Tibial artery (tissue), 4 donors: Measurements from ENCODE around the gene PTPN2.

Experiments used
- DNase-seq, 2 donors: peaks; one replicate each; pipeline ENCODE4 v3.0.0-alpha.2; 2019
- H3K27ac ChIP-seq, 2 donors: fragments of 200-600 bp; sonication (generic) in 1 of 2; 1 replicate in 1 of 2; 2 replicates in 1 of 2; pipeline ENCODE4 v1.5.1; 2018 to 2019; ENCODE audit warnings: mild to moderate bottlenecking in 1 of 2
- H3K27me3 ChIP-seq, 2 donors: fragments of 200-600 bp; sonication (generic) in 1 of 2; one replicate each; pipeline versions ENCODE4 v1.5.1 to v1.6.0; 2016 to 2019
- H3K36me3 ChIP-seq, 3 donors: fragments of 200-600 bp; sonication (generic) in 2 of 3; one replicate each; pipeline ENCODE4 v1.5.1; 2016 to 2019; ENCODE audit warnings: mild to moderate bottlenecking in 2 of 3
- H3K4me1 ChIP-seq, 4 donors: fragments of 200-600 bp; sonication (generic) in 2 of 4; 1 replicate in 3 of 4; 2 replicates in 1 of 4; pipeline ENCODE4 v1.5.1; 2016 to 2019
- H3K4me3 ChIP-seq, 2 donors: fragments of 200-600 bp; sonication (generic) in 1 of 2; 1 replicate in 1 of 2; 2 replicates in 1 of 2; pipeline ENCODE4 v1.5.1; 2018 to 2019; ENCODE audit warnings: mild to moderate bottlenecking in 2 of 2
- H3K9me3 ChIP-seq, 3 donors: fragments of 200-600 bp; sonication (generic) in 1 of 3; one replicate each; pipeline ENCODE4 v1.5.1; 2016 to 2019
- intact Hi-C: fragments of 100-400 bp; cut with DNase I; formaldehyde crosslinking; loops from one replicate; pipeline ENCODE4 v1.15.0; 2023; ENCODE audit warnings: low total_unique reads
- TF ChIP-seq, protein P1 (sequence below), 2 experiments: fragments of 200-600 bp in 1 of 2; fragments of 450-650 bp in 1 of 2; IDR thresholded peaks; one replicate each; pipeline ENCODE4 v1.5.1; 2017 to 2019; ENCODE audit warnings: antibody characterized with exemption in 2 of 2, mild to moderate bottlenecking in 1 of 2, moderate library complexity in 1 of 2

The PTPN2 gene

DNA sequence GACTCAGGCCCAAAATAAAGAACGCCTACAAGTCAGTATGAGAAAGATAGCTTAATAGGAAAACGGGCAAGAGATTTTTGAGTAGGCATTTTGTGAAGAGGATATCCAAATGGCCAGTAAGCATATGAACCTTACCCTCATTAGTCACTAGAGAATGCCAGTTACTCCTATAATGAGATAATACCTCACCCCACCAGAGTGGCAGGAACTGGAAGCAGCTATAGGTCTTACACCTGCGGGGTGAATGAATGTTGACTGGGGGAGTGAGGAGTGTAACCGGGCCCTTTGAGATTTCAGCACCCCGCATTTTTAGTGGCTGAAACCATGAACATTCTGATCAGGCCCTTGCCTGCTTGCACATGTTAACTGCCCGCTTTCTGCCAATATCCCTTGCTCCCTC, 7.5 kb upstream of the PTPN2 start:
- no peak for DNase-seq
- H3K27ac ChIP-seq = no peak overlapping the region
- peaks cover 0 to 12% of the 10 kb centered on the region in 2 donors for H3K27me3 ChIP-seq
- H3K9me3 ChIP-seq = no peaks in the 10 kb centered on the region
- TF ChIP-seq, protein P1, sequence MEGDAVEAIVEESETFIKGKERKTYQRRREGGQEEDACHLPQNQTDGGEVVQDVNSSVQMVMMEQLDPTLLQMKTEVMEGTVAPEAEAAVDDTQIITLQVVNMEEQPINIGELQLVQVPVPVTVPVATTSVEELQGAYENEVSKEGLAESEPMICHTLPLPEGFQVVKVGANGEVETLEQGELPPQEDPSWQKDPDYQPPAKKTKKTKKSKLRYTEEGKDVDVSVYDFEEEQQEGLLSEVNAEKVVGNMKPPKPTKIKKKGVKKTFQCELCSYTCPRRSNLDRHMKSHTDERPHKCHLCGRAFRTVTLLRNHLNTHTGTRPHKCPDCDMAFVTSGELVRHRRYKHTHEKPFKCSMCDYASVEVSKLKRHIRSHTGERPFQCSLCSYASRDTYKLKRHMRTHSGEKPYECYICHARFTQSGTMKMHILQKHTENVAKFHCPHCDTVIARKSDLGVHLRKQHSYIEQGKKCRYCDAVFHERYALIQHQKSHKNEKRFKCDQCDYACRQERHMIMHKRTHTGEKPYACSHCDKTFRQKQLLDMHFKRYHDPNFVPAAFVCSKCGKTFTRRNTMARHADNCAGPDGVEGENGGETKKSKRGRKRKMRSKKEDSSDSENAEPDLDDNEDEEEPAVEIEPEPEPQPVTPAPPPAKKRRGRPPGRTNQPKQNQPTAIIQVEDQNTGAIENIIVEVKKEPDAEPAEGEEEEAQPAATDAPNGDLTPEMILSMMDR (IDR thresholded peaks at IDR 0.05) = no peak
- no peak overlapping the region for H3K4me3 ChIP-seq
- no peaks in the 10 kb centered on the region for H3K4me1 ChIP-seq
- no peaks in the 10 kb centered on the region for H3K36me3 ChIP-seq
- intact Hi-C loops = loop anchor here (5.0 kb wide), 1 partner anchor 164 kb away; no protein-coding TSS in a partner anchor

DNA sequence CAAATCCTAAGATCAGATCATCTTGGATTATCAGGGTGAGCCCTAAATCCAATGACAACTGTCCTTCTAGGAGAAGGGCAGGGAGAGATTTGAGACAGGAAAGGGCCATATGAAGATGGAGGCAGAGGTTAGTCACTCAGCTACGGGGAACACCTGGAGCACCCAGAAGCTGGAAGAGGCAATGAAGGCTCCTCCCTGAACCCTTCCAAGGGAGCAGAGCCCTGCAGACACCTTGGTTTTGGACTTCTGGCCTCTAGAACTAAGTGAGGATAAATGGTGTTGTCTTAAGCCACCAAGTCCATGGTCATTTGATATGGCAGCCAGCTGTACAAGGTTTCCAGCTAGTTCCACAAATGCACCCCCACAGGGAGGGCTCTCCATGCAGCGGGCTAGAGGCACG, 6.9 kb upstream of the PTPN2 start:
- no peaks in the 10 kb centered on the region for H3K36me3 ChIP-seq
- no peak overlapping the region for H3K27ac ChIP-seq
- DNase-seq = no peak
- H3K4me3 ChIP-seq = no peak overlapping the region
- intact Hi-C loops = loop anchor here (5.0 kb wide), 1 partner anchor 164 kb away; no protein-coding TSS in a partner anchor
- no peaks in the 10 kb centered on the region for H3K9me3 ChIP-seq
- H3K4me1 ChIP-seq = no peaks in the 10 kb centered on the region
- H3K27me3 ChIP-seq = peaks cover 0 to 11% of the 10 kb centered on the region in 2 donors
- TF ChIP-seq, protein P1 (IDR thresholded peaks at IDR 0.05) = no peak

DNA sequence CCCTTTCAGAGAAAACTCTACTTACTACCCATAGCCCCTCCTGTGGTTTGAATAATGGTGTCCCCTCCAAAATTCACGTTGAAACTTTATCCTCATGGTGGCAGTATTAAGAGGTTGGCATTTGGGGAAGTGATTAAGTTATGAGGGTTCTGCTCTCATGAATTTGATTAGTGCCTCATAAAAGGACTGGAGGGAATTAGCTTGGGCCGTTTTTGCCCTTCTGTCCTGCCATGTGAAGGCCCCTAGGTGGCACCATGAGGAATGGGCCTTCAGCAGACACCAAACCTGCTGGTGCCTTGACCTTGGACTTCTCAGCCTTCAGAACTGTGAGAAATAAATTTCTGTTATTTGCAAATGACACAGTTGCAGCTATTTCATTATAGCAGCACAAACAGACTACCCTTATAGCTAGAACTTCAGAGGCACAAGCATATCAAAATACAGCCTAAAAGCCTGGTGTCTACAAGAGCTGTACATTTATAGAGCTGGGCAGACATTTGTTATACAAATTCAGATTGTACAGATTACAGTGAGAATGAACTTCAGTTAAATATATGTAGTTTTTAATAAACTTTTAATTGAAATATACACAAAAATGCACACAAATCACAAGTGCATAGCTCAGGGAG, 2.6 kb upstream of the PTPN2 start:
- TF ChIP-seq, protein P1 (IDR thresholded peaks at IDR 0.05) = no peak
- intact Hi-C loops = loop anchor here (10.0 kb wide), 1 partner anchor 838 kb away; the partner anchor contains the start of genes FAM210A and RNMT
- Histone ChIP-seq H3K27ac (no peak overlapping the region), H3K9me3 (no peaks in the 10 kb centered on the region), H3K27me3 (peaks cover 0 to under 1% of the 10 kb centered on the region in 2 donors), H3K4me3 (no peak overlapping the region), H3K4me1 (peaks cover 0 to 11% (median 9%) of the 10 kb centered on the region in 4 donors), H3K36me3 (no peaks in the 10 kb centered on the region)
- DNase-seq = no peak

DNA sequence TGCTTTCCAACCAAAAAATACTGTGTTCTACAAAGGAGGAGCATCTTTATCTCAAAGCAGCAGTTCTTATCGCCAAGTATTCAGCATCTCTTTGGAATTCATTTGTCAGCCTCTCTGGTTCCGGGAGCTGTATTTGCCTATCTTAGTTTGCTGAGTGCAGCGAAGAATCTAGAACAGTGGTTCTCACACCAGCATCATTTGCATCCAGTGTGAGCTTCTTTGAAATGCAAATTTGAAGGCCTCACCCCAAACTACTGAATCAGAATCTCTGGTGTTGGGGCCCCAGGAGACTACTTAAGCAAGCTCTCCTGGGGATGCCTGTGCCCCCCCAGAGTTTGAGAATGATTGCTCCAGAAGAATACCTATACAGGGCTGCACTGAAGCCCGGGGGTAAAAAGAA, 1.5 kb upstream of the PTPN2 start:
- no peak for DNase-seq
- H3K4me1 ChIP-seq = peaks cover 0 to 16% (median 9%) of the 10 kb centered on the region in 4 donors
- H3K9me3 ChIP-seq = no peaks in the 10 kb centered on the region
- TF ChIP-seq, protein P1 (IDR thresholded peaks at IDR 0.05) = no peak
- no peak overlapping the region for H3K4me3 ChIP-seq
- no peak overlapping the region for H3K27ac ChIP-seq
- intact Hi-C loops = loop anchor here (10.0 kb wide), 1 partner anchor 839 kb away; the partner anchor contains the start of genes FAM210A and RNMT
- H3K27me3 ChIP-seq = no peaks in the 10 kb centered on the region
- no peaks in the 10 kb centered on the region for H3K36me3 ChIP-seq

DNA sequence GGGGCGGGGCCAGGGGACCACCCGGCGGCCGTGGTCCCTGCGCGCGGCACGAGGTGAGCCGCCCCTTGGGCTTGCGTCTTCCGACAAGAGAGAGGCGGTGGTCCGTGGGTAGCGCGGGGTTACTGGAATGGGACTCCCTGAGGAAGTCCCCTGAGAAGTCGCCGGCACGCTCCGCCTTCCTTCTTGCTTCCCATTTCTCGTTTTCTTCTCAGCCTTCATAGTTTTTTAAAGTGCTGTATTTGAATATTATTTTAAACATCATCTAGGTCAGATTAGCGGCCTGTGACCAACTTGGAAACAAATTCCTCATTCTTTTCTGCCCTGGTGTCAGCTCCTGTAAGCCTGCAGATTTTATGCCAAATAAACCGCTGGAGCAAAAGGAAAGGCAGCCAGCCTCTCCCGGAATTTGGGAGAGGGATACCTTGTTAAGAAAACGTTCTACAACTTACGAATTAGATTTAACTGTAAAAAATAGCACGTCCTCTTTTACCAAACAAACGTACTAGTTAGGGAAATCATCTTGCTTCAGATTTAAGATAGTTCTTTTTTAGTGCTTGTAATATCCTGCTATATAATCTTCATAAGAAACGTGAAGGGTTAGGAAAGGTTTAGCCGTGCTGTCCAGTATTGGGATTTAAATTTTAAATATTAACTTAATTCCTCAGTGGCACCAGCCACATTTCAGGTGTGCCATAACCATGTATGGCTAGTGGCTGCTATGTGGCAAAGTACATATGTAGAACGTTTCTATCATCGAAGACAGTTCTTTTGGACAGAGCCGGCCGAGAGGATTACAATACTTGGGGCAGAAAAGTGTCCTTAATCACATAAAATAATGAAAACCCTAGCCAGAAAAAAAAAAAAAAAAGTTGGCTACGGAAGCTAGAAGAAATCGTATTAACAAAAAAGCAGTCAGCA, 628 bp upstream of the PTPN2 start:
- Histone ChIP-seq H3K9me3 (no peaks in the 10 kb centered on the region), H3K27ac (peak overlapping the region; percentile 93 to 96), H3K36me3 (no peaks in the 10 kb centered on the region), H3K4me1 (peaks cover 0 to 16% (median 9%) of the 10 kb centered on the region in 4 donors), H3K4me3 (peak overlapping the region; percentile 78 to 82), H3K27me3 (no peaks in the 10 kb centered on the region)
- peak in 1 of 2 donors; percentile 57 for DNase-seq
- TF ChIP-seq, protein P1 (IDR thresholded peaks at IDR 0.05) = no peak
- intact Hi-C loops = loop anchor here (5.0 to 10.0 kb wide), 2 partner anchors 63 to 840 kb away; partner anchors contain the start of genes FAM210A, RNMT and SEH1L
